ENCODE measurements around the gene RNF138.
"Not testable (repeated sequence)": the region's sequence is repeated elsewhere in the genome, so short reads cannot be mapped to it uniquely, and the experiment has no call there.

Gene RNF138

GRCh38 chr18:32175265-32175664, 83.6 kb downstream of the RNF138 start:
- Histone ChIP-seq H3K36me3 (ENCODE audit: control insufficient read depth, insufficient read depth, low read length) (no peaks in the 10 kb centered on the region), H3K27me3 (replicated peaks; ENCODE audit: control insufficient read depth, insufficient read depth, low read length) (no peaks in the 10 kb centered on the region; the same call in 1 of the 2 replicates), H3K4me3 (replicated peaks; ENCODE audit: low read depth, low read length) (no peak overlapping the region)
- no peak for TF ChIP-seq CTCF (IDR thresholded peaks at IDR 0.05; ENCODE audit: insufficient read depth, low read length, poor library complexity, severe bottlenecking)
- no peak for DNase-seq (ENCODE audit: extremely low read depth, insufficient read length)

- not testable (repeated sequence) for H3K36me3 ChIP-seq (ENCODE audit: control insufficient read depth, insufficient read depth, low read length); H3K27me3 ChIP-seq (replicated peaks; ENCODE audit: control insufficient read depth, insufficient read depth, low read length); DNase-seq (ENCODE audit: extremely low read depth, insufficient read length); H3K4me3 ChIP-seq (replicated peaks; ENCODE audit: low read depth, low read length)
These were observed 85.1 kb downstream of the RNF138 start for GRCh38 chr18:32176745-32177144.

- H3K36me3 ChIP-seq (ENCODE audit: control insufficient read depth, insufficient read depth, low read length) = no peaks in the 10 kb centered on the region
- no peak for DNase-seq (ENCODE audit: extremely low read depth, insufficient read length)
- no peak for TF ChIP-seq CTCF (IDR thresholded peaks at IDR 0.05; ENCODE audit: insufficient read depth, low read length, poor library complexity, severe bottlenecking)
- H3K4me3 ChIP-seq (replicated peaks; ENCODE audit: low read depth, low read length) = no peak overlapping the region
- H3K27me3 ChIP-seq (replicated peaks; ENCODE audit: control insufficient read depth, insufficient read depth, low read length) = no peaks in the 10 kb centered on the region; the same call in 1 of the 2 replicates
These were observed 85.9 kb downstream of the RNF138 start for GRCh38 chr18:32177530-32177929.
